ENCODE results near the gene HOXA1. TPM values are rescaled to one million over a fixed set of nuclear protein-coding genes. Genes with fewer than 3 reads are reported as not detected.

HOXA1 gene
- total RNA-seq, 4 donors from 2014 or later: 0.67 to 0.78 TPM; not detected in 2

DNA sequence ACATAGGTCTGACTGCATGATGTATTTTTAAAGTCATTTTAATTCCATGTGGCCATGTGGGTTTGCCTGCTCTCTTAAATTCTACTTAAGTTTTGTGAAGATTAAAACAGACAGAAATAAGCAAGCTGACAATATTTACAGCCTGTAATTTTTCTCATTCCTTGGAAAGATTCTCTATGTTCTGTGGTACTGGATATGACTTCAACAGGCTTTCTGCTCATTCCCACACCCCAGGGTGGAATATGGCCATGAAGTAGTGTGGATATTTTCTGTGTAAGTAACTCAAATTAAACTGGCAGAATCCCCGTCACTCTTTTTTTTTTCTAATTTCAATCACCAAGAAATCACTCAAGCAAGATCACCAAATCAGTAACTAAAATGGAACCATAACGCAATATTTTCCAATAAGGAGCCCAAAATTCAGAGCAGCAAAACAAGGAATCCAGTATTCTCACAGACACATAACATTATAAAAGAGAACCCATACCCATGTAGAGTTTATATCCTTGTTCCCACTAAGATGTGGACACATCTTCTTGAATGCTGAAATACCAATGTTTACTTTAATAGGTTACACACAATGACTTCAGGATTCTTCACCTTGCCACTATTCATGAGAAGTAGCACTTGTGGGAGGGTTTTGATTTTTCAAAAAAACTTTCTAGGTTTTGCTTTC, 42.0 kb upstream of the HOXA1 start:
- 44 to 50% methylated on average over 2 of the region's 2 CpGs for WGBS, 2 donors
- Histone ChIP-seq H3K4me3 (replicated peaks in 1 of 3) (no peak overlapping the region), H3K9me3 (no peaks in the 10 kb centered on the region), H3K27me3 (peaks cover 66% of the 10 kb centered on the region), H3K36me3 (no peaks in the 10 kb centered on the region), H3K4me1 (peaks cover 7 to 11% of the 10 kb centered on the region in 2 donors), H3K27ac (no peak overlapping the region)
- no peak for DNase-seq
- intact Hi-C loops (cut with DNase I): no loop called here
- no peak for TF ChIP-seq POLR2A (IDR thresholded peaks at IDR 0.05)
- TF ChIP-seq, protein P1, sequence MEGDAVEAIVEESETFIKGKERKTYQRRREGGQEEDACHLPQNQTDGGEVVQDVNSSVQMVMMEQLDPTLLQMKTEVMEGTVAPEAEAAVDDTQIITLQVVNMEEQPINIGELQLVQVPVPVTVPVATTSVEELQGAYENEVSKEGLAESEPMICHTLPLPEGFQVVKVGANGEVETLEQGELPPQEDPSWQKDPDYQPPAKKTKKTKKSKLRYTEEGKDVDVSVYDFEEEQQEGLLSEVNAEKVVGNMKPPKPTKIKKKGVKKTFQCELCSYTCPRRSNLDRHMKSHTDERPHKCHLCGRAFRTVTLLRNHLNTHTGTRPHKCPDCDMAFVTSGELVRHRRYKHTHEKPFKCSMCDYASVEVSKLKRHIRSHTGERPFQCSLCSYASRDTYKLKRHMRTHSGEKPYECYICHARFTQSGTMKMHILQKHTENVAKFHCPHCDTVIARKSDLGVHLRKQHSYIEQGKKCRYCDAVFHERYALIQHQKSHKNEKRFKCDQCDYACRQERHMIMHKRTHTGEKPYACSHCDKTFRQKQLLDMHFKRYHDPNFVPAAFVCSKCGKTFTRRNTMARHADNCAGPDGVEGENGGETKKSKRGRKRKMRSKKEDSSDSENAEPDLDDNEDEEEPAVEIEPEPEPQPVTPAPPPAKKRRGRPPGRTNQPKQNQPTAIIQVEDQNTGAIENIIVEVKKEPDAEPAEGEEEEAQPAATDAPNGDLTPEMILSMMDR (IDR thresholded peaks at IDR 0.05): no peak

DNA sequence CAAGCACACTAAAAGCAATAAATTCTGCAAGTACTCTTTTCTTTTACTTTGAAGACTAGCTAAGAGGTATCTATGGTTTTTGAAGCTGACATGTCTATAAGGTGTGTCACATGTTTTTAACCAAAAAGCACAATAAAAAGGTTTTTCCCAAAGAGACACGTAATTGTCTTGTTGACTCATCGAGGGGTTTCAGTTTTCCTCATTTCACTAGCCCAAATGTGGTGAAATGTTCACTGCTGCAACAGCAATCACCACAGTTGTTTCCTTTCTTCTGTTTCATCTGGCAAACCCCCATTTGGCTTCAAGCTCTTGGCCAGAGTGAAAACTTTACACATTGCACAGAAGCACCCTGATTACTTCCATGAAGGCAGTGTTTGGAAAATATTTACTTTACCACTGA, 38.6 kb upstream of the HOXA1 start:
- no peak for TF ChIP-seq POLR2A (IDR thresholded peaks at IDR 0.05)
- TF ChIP-seq, protein P1 (IDR thresholded peaks at IDR 0.05): no peak
- 17 to 23% methylated on average over 2 of the region's 2 CpGs for WGBS, 2 donors
- Histone ChIP-seq H3K4me1 (peaks cover under 1 to 7% of the 10 kb centered on the region in 2 donors), H3K27me3 (peaks cover 46% of the 10 kb centered on the region), H3K4me3 (replicated peaks in 1 of 3) (no peak overlapping the region), H3K9me3 (no peaks in the 10 kb centered on the region), H3K36me3 (no peaks in the 10 kb centered on the region), H3K27ac (no peak overlapping the region)
- intact Hi-C loops (cut with DNase I): no loop called here
- DNase-seq: no peak

DNA sequence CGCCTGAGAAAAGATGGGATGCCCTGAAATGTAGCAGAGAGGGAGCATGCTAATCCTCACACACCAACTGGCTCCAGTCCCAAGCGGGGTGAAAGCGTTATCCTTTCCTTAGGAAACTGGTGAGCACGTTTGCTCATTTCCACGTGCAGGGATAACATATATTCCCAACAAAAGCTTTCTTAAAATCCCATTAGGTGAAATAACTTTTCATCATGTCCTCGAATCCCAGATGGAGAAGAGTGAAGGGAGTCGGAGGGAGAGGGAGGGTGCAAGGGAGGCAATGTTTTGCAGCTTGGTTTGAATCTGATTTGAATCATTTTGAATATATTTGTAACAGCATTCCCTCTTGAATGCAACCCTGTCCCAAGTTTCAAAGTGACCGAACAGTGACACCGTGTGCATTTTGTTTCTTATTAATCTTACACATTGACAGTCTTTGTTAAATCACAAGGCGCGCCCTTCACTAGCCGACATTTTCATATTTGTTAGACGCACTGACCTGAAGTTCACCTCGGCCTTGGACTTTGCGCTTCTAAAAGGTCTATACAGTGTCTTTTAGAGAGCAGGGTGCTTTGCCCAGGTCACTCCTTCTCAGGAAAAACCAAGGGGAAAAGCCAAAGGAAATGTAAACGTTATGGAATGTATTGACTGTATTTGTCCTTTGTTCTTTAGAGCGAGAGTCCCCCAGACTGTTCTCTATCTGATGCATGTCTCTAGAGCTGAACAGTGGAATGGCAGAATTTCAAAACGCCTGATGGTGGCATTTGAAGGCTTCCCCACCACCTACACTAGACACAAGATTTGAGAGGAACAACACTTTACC, 37.8 kb upstream of the HOXA1 start:
- WGBS, 2 donors: 25 to 41% methylated on average over 18 of the region's 18 CpGs
- Histone ChIP-seq H3K36me3 (no peaks in the 10 kb centered on the region), H3K4me3 (replicated peaks in 1 of 3) (no peak overlapping the region), H3K4me1 (peaks cover 0 to 7% of the 10 kb centered on the region in 2 donors), H3K27ac (no peak overlapping the region), H3K27me3 (peaks cover 47% of the 10 kb centered on the region), H3K9me3 (no peaks in the 10 kb centered on the region)
- DNase-seq: no peak
- intact Hi-C loops (cut with DNase I): no loop called here
- TF ChIP-seq, protein P1 (IDR thresholded peaks at IDR 0.05): no peak
- TF ChIP-seq POLR2A (IDR thresholded peaks at IDR 0.05): no peak

DNA sequence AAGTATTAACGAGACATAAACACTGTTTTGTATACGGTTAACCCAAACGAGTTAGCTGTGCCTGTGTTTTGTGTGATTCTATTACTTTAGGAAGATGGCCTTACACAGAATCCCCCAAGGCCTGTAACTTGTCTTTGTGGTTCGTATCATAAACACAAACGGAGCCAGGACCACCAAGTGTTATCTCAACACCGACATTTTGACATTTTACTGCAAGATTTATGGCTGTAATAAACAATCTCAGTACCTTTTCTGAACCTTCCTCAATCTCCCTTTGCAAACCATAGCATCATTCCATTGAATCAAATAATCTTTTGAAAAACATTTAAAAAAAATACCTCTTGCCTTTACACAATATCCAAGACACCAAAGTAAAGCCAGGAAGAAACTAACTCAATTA, 37.2 kb upstream of the HOXA1 start:
- WGBS, 2 donors: 30 to 53% methylated on average over 6 of the region's 6 CpGs
- Histone ChIP-seq H3K4me3 (replicated peaks in 1 of 3) (no peak overlapping the region), H3K36me3 (no peaks in the 10 kb centered on the region), H3K4me1 (peaks cover 0 to 7% of the 10 kb centered on the region in 2 donors), H3K27me3 (peaks cover 45% of the 10 kb centered on the region), H3K9me3 (no peaks in the 10 kb centered on the region), H3K27ac (no peak overlapping the region)
- intact Hi-C loops (cut with DNase I): no loop called here
- no peak for DNase-seq
- TF ChIP-seq, protein P1 (IDR thresholded peaks at IDR 0.05): no peak
- no peak for TF ChIP-seq POLR2A (IDR thresholded peaks at IDR 0.05)

DNA sequence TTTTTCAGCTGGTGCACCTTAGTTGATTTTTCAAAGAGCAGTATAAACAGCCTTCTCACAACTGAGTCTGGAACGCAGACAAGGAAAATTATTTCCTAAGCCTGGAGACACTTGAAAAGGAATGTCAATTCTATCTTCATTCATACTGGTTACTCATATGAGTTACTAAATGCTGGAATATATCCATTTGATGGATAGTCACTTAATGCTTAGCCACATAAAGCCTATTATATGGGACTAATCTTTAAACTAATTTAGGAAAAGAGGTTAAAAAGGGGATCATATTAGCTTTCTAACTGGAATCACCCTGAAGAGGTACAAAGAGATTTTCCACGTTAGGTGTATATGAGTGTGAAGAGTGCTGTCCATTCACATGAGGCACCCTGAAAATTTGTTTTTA, 36.4 kb upstream of the HOXA1 start:
- H3K27ac ChIP-seq: no peak overlapping the region
- peaks cover 0 to 7% of the 10 kb centered on the region in 2 donors for H3K4me1 ChIP-seq
- intact Hi-C loops (cut with DNase I): no loop called here
- DNase-seq: no peak
- H3K36me3 ChIP-seq: no peaks in the 10 kb centered on the region
- H3K4me3 ChIP-seq (replicated peaks in 1 of 3): no peak overlapping the region
- 33 to 53% methylated on average over 2 of the region's 2 CpGs for WGBS, 2 donors
- peaks cover 45% of the 10 kb centered on the region for H3K27me3 ChIP-seq
- no peak for TF ChIP-seq POLR2A (IDR thresholded peaks at IDR 0.05)
- TF ChIP-seq, protein P1 (IDR thresholded peaks at IDR 0.05): no peak
- H3K9me3 ChIP-seq: no peaks in the 10 kb centered on the region

Data from thyroid gland (tissue), 4 donors.